ENCODE results near the gene ARSI.

The ARSI gene

DNA sequence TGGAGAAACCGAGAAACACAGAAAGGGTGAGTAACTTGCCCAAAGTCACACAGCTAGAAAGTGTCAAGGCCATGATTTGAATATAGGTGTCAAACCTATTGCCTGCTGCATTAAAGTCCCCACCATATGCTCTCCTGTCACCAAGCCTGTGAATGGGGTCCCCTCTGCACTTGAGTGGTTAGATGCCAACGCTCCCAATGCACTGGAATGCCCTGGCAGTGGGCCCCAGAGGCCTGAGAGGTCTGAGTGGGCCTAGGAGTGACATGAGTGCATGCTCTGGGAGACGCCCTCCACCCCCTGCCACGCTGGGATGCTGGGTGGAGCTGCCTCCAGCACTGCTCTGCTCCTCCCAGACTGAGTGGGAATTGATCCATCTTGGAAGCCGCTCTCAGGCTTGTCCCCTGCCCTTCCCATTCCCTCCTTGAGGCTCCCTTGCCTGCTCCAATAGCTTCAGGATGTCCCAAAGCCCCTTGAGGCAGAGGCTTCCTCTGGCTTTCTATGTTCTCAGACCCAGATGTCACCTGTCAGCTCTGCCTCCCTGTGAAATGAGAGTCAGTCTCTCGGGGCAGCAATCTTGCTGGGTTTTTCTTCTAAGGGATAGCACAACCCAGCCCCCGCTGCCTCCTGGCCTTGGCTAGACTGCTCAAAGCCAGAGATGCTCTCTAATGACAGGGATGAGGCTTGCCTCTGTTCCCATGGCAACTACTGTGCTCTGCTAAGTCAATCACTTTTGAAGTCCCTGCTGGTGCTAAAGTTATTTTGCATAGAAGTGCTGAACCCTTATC, 6.6 kb upstream of the ARSI start:
- FAIRE-seq = no peak

DNA sequence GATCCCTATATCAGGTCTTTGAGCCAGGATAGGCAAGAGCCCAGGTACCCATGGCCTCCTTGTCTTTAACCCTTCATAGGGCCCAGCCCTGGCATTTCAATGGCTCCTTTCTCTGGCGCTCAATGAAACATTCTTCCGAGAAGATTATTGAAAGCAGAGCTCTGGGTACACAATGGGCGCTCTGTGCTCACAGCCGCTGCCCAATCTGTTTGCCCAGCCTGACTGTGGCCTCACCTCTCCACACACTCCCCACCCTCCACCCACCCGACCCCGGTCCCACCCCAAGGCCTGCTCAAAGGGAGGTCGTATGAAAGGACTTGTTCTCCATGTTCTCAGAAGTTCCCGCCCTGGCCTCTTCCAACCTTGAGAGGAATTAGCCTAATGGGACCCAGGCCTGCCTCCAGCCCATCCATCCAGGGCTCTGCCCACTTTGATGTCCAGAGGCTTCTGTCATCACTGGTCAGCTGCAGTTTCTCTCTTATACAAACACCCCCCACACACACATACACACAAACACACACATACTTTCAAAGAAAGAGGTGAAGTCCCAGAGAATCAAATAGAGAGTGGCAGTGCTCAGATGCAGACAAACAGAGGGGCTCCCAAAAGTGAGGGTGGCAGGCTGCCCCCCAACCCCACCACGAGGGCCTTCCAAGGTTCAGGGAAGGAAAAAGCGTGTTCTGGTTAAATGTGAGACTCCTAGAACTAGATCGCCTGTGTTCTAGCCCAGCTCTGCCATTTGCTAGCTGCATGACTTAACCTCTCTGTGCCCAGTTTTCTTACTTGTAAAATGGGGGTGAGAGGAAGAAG, 5.1 kb upstream of the ARSI start:
- FAIRE-seq (no peak), DNase-seq (ENCODE audit: insufficient read length, low spot score) (no peak)

More for the DNA sequence above, 6.6 kb upstream of the ARSI start:
- DNase-seq (ENCODE audit: insufficient read length, low spot score) = no peak

DNA sequence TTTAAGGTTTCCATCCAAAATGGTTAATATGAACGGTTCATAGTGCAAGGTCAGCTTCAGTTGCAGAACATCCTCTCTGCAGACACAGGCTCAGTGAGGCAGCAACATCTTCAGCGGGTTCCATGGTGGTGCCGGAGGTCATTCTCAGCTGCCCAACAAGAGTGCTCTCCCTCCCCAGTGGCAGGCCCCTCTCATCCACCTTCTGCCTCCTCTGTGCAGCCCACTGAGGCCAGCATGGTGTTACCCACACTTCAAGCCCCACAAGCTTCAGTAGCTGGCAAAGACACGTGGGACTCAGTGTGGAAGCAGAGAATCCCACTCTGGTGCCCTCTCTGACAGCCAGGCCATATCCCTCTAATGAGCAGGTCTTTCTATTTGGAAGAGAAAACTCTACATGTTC, 4.1 kb upstream of the ARSI start:
- no peak for FAIRE-seq
- DNase-seq (ENCODE audit: insufficient read length, low spot score) = no peak

DNA sequence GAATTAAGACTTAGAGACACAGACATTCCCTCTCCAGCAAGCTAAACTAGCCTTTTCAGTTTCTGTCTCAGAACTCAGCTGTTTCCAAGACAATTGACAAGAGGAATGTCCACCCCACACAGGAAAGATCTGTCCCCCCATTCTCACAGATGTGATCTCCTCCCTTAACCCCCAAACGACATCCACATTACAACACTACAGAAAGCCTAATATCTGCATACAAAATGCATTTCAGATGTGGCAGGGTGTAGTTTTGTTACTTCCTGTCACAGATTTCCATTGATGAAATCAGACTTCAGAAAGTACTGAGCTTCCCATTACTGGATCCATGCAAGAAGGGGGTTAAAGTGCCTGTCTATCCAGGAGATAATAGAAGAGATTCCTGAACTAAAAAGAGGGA, 2.9 kb upstream of the ARSI start:
- FAIRE-seq (no peak), DNase-seq (ENCODE audit: insufficient read length, low spot score) (no peak)

DNA sequence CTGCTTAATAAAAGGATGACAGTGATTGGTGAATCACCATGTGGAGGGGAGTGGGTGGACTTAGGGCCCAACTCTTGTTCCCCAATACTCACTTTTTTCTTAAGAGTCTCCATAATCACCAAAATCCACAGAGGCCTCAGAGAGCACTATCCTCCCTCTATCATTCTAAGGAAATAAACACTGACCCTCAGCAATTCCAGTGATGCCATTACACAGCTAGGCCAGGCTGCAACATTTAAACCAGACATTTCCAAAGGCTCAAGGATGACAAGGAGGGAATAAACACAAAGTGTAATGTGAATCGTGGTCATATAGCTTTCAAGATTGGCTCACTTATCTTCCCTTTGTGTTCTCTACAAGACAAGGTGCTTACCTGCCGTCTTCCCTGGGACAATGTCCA, 2.4 kb upstream of the ARSI start:
- FAIRE-seq (no peak), DNase-seq (ENCODE audit: insufficient read length, low spot score) (no peak)

DNA sequence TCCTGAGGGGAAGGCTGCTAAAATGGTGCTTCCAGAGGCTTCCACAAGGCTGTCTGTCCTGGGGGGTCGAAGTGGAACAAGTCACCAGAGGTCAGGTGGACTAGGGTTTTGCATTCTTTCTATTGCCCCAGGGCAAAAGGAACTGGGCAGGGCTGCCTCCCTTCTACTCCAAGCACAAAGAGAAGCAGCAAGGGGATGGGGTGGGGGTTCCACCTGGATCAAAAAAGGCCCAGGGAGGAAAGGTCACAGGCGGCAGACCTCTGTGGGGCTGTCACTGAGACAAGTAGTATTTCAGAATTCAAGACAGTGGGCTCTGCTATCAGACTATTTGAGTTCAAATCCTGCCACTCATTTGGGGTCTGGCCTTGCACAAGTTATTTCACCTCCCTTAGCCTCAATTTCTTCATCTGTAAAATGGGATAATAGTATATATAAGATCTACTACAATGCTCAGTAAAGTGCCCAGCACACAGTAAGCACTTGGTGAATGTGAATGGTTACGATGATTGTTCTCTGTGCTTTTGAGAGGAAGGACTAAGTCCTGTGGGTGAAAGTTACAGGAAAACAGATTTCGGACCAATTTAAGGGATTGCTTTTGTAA, 1.9 kb upstream of the ARSI start:
- no peak for FAIRE-seq

DNA sequence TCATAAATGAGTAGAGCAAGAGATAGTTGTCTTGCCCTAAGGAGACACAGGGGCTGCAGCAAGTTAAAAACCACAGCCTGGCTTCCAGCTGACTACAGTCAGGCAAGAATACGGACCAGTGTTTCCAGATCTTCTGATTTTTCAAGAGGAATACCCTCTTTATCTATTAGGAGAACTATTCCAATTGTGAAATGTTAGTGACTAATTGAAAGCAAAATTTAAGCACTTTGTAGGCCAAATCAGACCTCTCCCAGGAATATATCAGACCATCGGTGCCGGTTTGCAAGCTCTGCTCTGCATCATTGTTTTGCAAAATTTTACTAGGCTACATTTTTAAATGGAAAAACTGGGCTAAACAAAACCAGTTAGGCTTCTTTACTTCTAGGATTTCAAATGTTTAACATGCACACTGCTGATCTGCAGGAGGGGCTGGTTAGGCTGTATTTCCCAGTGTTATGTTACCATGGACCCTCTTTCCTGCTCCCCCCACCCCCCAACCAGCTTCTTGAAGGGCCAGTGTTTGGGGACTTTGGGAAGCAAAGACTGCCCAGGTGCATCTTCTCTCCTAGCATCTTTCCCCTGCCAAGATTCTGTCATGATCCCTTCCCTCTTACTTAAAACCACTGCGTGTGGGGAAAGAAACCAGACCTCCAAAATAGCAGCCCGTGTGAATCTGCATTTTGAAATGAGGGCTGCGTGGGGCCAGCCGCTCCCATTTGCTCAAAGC, 1.1 kb upstream of the ARSI start:
- DNase-seq (ENCODE audit: insufficient read length, low spot score) (no peak), FAIRE-seq (no peak)

More for the DNA sequence above, 1.9 kb upstream of the ARSI start:
- no peak for DNase-seq (ENCODE audit: insufficient read length, low spot score)

DNA sequence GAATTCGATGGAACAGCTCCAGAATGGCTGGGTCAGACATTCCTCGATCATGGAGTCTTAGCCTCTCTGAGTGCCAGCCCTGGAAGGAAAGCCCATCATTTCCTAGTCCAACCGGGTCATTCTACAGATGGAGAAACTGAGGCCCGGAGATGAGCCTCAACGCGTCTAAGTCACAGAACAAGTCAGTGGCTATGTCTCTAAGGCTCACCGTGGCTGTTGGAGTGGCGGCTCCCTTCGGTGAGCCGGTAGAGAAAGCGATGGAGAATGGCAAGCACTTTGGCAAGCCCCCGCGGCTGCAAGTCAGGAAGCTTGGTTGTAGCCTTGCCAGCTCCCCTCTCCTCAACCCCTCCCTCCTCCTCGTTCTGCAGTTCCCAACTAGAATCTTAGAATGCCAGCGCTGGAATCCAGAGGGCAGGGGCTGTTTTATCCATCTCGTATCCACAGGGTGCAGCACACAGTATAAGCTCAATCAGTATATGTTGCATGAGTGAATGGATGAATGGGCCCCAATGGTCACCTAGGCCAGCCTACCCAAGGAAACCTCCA, 438 bp upstream of the ARSI start:
- DNase-seq (ENCODE audit: insufficient read length, low spot score) = no peak

DNA sequence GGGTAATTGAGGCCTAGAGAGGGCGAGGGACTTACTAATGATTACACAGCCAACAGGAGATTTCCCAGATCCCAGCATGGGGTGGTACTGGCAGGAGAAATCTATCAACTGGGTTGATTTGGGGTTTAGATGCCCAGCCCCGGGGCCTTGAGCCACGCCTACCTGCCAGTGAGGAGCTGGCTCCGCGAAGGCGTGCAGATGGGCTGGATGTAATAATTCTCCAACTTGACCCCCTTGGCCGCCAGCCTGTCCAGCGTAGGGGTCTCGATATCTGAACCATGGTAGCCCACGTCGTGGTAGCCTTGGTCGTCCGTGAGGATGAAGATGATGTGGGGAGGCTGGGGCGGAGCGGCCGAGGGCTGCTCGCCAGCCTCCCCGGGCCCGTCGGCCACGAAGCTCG, 804 bp downstream of the ARSI start:
- DNase-seq (ENCODE audit: insufficient read length, low spot score) = no peak

More for the DNA sequence above, 438 bp upstream of the ARSI start:
- FAIRE-seq = no peak

DNA sequence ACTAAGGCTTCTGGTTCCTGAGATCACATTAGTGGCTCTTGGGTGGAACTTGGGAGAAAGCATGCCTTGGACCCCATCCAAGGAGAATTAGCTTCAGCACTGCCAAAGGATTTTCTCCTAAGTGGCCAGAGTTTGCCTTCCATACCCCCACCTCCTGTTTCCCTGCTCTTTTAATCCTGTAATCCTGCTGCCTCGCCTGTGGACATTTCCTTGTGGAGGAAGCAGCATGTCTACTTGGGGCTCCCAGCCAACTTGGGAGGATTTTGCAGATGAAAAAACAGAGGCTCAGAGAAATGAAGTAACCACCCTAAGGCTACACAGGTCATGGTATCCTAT, 1.6 kb downstream of the ARSI start:
- DNase-seq (ENCODE audit: insufficient read length, low spot score) (no peak), FAIRE-seq (no peak)

More for the DNA sequence above, 804 bp downstream of the ARSI start:
- FAIRE-seq = no peak

DNA sequence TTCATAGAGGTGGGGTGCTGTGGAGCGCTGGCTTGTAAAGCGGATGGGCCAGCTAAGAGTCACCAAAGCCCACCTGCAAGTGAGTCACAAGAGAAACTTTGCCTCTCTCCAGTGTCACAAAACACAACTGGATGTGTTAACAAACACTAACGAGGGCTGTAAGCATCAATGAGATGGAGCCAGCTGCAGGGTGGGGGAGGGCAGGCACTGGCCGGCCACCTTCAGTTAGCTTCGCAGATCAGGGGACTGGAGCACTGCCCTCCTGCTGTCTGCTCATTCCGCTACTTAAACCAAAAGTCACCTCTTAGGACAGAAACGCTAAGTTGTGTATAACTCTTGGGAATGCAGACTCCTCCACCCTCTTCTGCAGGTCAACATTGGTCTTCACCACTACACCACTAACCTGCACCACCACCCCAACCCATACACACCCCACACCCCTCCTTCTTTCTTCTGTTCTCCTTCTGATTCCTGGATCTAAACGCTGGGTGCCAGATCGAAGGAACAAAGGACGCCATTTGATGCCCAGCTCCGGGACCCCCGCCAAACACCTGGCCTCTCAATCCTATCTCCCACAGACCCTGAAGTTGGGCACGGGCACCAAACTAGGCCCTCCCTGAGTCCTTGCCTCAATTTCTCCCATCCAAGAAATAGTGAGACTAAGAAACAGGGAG, 2.1 kb downstream of the ARSI start:
- DNase-seq (ENCODE audit: insufficient read length, low spot score) (no peak), FAIRE-seq (no peak)

DNA sequence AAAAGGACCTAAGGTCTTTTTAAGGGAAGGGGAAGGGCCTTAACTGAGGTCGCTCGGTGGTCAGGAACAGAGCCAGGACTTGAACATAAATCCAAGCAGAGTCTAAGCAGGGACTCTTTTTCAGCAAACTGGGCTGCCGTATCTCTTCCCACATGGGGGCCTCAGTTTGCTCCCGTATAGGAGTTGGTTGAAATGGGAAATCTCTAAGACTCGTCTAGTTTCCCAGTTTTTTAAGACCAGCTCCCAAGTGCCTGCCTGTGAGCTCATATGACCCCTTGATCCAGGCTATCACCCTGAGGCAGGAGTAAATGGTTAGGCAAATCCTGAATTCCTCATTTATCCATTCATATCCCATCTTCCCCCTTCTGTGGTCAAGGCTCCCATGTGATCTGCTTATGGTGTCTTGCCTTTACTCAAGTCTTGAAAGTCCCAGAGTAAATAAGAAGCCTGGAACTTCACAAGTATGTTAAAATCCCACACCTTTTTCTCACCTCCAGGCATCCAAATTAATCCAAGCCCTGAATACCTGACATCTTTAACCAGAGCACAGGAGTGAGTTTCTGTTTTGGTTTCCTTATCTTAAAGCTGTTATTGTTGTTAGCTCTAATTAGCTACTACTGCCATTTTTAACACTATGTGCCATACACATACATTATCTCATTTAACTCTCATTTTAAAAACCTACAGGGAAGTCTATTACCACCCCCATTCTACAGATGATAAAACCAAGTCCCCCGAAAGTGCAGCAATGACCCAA, 3.0 kb downstream of the ARSI start:
- FAIRE-seq = no peak
- DNase-seq (ENCODE audit: insufficient read length, low spot score) = peak; percentile 35

DNA sequence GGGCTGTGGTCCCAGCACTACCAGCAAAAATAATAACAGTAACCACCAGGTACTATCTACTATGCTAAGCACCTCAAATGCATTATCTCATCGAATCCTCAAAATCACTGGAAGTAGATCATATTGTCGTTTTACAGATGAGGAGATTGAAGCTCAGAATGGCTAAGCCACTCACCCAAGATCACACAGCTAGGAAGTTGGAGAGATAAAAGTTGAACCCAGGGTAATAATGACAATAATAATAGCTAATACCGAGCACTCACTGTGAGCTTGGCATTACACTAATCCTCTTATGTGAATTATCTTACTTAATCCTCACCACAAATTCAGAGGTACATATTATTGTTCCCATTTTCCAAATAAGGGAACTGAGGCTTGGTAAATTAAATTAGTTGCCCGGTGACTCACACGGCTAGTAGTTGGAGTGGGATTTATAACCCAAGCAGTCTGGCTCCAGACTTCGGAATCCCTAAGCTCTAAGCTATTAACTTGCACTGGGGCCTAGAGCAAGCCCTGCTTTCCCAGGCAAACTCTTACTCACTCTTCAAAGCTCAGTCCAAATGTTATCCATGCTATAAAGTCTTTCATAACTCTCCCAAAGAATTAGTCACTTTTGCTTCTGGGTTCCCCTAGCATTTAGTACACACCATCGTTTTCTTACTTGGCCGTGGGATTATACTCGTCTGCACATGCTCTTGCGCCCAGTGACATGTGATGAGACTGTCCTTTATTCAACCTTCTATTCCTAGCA, 3.8 kb downstream of the ARSI start:
- no peak for FAIRE-seq

DNA sequence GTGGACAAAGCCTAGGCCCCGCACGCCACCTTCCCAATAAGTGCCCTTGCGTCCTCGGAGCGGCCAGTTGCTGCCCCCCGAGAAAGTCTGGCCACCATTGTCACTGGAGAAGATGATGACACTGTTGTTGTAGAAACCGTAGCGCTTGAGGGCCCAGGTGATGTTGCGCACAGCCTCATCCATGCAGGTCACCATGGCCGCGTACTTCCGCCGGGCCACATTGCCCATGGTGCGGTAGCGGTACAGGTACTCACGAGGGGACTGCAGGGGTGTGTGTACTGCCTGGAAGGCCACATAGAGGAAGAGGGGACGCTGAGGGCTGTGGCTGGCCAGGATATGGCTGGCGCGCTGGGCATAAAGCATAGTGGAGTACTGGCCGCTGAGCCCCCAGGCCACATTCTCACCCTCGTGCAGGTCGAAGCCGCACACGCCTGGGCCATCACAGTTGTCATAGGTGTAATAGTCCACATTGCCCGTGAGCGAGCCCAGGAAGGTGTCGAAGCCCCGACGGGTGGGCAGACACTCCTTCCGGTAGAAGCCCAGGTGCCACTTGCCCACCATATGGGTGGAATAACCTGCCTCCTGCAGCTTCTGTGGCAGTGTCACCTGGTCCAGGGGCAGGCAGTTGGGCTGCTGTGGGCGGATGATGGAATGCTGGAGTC, 4.6 kb downstream of the ARSI start:
- FAIRE-seq (no peak), DNase-seq (ENCODE audit: insufficient read length, low spot score) (no peak)

More for the DNA sequence above, 3.8 kb downstream of the ARSI start:
- DNase-seq (ENCODE audit: insufficient read length, low spot score) = no peak

DNA sequence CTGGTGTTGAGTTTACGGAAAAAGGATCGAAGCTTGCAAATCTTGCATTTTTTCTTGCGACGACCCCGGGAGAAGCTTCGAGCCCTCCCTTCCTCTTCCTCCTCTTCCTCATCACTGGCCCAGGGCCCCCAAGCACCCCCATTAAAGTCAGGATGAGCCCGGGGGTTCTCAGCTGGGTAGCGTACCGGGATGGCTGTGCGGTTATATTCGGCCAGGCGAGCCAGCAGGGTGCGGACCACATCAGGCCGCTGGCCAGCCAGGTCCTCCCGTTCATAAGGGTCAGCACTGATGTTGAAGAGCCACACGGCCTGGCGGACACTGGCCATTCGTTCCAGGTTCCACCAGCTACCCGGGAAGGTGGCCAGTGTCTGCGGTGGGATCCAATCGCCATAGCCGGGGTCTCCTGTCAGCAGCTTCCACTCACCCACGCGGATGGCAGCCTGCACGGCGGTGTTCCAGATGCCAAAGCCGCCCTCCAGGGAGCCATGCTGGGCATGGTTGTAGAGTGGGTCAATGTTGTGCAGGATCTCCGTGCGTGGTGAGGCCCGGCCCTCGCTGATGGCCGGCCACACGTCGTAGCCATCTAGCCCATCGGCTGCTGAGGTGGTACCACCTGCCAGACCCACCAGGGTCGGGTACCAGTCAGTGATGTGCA, 5.3 kb downstream of the ARSI start:
- DNase-seq (ENCODE audit: insufficient read length, low spot score) = no peak
- FAIRE-seq = no peak

DNA sequence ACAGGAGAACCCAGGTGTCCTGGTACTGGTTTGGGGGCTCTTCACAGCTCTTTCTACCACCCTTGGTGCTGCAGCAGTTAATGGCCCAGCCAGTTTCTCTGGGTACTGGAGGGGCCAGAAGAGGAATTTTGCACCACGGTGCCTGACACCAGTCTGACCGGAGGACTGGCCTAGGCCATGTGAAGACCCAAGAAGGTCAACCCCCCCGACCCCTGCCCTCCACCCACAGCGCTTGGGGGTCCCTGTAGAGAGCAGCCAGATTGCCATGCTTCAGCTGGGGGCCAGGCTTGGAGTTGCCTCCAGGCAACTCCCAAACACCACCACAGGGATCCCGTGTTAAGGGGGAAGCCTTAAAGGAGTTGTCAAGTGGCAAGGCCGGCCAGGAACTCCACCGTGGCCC, 6.2 kb downstream of the ARSI start:
- DNase-seq (ENCODE audit: insufficient read length, low spot score) = no peak
- FAIRE-seq = no peak

DNA sequence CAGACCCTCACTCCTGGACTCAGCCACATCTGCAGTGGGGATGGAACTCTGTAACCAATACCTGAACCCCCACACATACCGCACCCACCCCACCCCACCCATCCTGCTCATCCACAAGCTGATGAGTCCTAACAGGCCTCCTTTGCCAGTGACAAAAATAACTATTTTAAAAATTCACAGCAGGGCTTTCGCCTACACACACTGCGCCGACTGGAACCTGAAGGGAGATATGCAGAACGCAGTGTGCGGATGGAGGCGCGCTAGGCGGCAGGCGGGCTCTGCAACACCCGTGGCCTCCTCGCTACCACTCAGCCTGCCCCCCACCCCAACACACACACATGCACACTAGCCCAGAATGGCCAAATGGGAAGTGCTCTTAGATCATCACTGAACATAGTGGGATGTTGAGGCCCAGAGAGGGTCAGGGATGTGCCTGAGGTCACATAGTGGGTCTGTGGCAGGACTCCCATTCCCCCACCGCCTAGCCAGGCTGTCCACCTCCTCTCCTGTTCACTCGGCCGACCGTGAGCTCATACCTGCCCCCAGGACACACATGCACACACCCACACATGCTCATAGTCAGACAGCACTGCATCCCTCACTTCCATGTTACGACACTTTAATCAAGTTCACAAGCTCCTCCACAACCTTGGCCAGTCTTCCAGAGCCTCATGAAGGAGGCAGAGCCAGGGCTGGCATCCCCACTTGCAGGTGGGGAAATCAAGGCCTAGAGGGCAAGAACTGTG, 6.8 kb downstream of the ARSI start:
- FAIRE-seq = no peak
- no peak for DNase-seq (ENCODE audit: insufficient read length, low spot score)
